Keratinocyte (primary cell): ENCODE data around the gene SMPD3. TPM values are rescaled to one million over a fixed set of nuclear protein-coding genes. Genes with fewer than 3 reads are reported as not detected.

Source experiments
- DNase-seq: peaks from one replicate; pipeline ENCODE4 v3.0.0-alpha.2; 2011; ENCODE audit warnings: low read depth, missing footprints, low spot score
- FAIRE-seq: peaks from 2 replicates; lab custom pipeline; 2011; peaks lifted over from hg19 to GRCh38; lab: Jason Lieb, UNC
- H2AFZ ChIP-seq: 2 replicates; pipeline ENCODE4 v1.6.0; 2012; ENCODE audit warnings: low read length, control low read depth, inconsistent platforms; ENCODE audit not compliant: control insufficient read depth
- H3K27ac ChIP-seq: 2 replicates; pipeline ENCODE4 v1.5.1; 2011; ENCODE audit warnings: low read length; ENCODE audit not compliant: control insufficient read depth, insufficient read depth
- H3K27me3 ChIP-seq: 3 replicates; pipeline ENCODE4 v1.6.0; 2011; ENCODE audit warnings: low read length; ENCODE audit not compliant: control insufficient read depth, insufficient read depth; ENCODE audit errors: extremely low read depth
- H3K36me3 ChIP-seq, 2 experiments: 2 replicates in 1 of 2; 3 replicates in 1 of 2; pipeline ENCODE4 v1.5.1; 2011; ENCODE audit warnings: low read length in 2 of 2, mild to moderate bottlenecking in 1 of 2; ENCODE audit not compliant: control insufficient read depth in 2 of 2, insufficient read depth in 2 of 2; ENCODE audit errors: extremely low read depth in 1 of 2
- H3K4me1 ChIP-seq: 3 replicates; pipeline ENCODE4 v1.5.1; 2011; ENCODE audit warnings: low read length; ENCODE audit not compliant: control insufficient read depth, insufficient read depth; ENCODE audit errors: extremely low read depth
- H3K4me2 ChIP-seq: 3 replicates; pipeline ENCODE4 v1.6.0; 2011; ENCODE audit warnings: low read depth, low read length; ENCODE audit not compliant: control insufficient read depth, insufficient read depth; ENCODE audit errors: extremely low read depth
- H3K4me3 ChIP-seq, 3 experiments: fragments of 200-600 bp in 1 of 3; sonication (generic) in 1 of 3; 2 replicates in 2 of 3; 3 replicates in 1 of 3; pipeline ENCODE4 v1.5.1; 2011 to 2016; ENCODE audit warnings: low read length in 3 of 3, mild to moderate bottlenecking in 3 of 3, control low read depth in 2 of 3, inconsistent platforms in 1 of 3, low read depth in 1 of 3, mixed read lengths in 1 of 3, mixed run types in 1 of 3, moderate library complexity in 1 of 3; ENCODE audit not compliant: control insufficient read depth in 2 of 3, insufficient read depth in 2 of 3; ENCODE audit errors: extremely low read depth in 1 of 3
- H3K79me2 ChIP-seq: 2 replicates; pipeline ENCODE4 v1.6.0; 2012; ENCODE audit warnings: low read length; ENCODE audit not compliant: control insufficient read depth, insufficient read depth
- H3K9ac ChIP-seq: 3 replicates; pipeline ENCODE4 v1.6.0; 2011; ENCODE audit warnings: low read length; ENCODE audit not compliant: control insufficient read depth, insufficient read depth; ENCODE audit errors: extremely low read depth
- H3K9me1 ChIP-seq: 3 replicates; pipeline ENCODE4 v1.6.0; 2011; ENCODE audit warnings: low read length; ENCODE audit not compliant: control insufficient read depth, insufficient read depth; ENCODE audit errors: extremely low read depth
- H3K9me3 ChIP-seq: 2 replicates; pipeline ENCODE4 v1.5.1; 2012; ENCODE audit warnings: low read depth, low read length; ENCODE audit not compliant: control insufficient read depth
- H4K20me1 ChIP-seq: 3 replicates; pipeline ENCODE4 v1.6.0; 2011; ENCODE audit warnings: low read length; ENCODE audit not compliant: control insufficient read depth, insufficient read depth; ENCODE audit errors: extremely low read depth
- CTCF ChIP-seq, 3 experiments: IDR thresholded peaks in 1 of 3; conservative IDR thresholded peaks in 1 of 3; optimal IDR thresholded peaks in 1 of 3; 2 replicates in 2 of 3; 3 replicates in 1 of 3; pipeline versions ENCODE3 to v1.5.1; 2011; ENCODE audit warnings: low read length in 3 of 3, mild to moderate bottlenecking in 3 of 3, moderate library complexity in 2 of 3, control low read depth in 1 of 3, inconsistent platforms in 1 of 3; ENCODE audit not compliant: insufficient read depth in 2 of 3; ENCODE audit errors: extremely low read depth in 1 of 3
- EZH2 ChIP-seq: IDR thresholded peaks from one replicate; pipeline ENCODE4 v1.6.1; 2012; ENCODE audit warnings: inconsistent platforms, mild to moderate bottlenecking, low read length, moderate library complexity
- dilution Hi-C: fragments of 300-500 bp; cut with MboI; formaldehyde crosslinking; loops from one replicate; pipeline ENCODE4 v1.7.0; 2020; ENCODE audit warnings: low sequenced_read_pairs; ENCODE audit not compliant: extremely low pct_ligation_motif_present
- polyA plus RNA-seq, 5 experiments: library from polyadenylated mRNA; depleted of rRNA in 3 of 5; stranded (reverse) in 3 of 5; stranded (forward) in 1 of 5; unstranded in 1 of 5; fragments of >200 nt; gene quantifications; 1 replicate in 1 of 5; 2 replicates in 3 of 5; 3 replicates in 1 of 5; pipeline versions ENCODE4 v1.2.1 to v1.2.3, GENCODE V29; 2011 to 2012; ENCODE audit warnings: missing spikeins in 2 of 5, low read depth in 1 of 5, low replicate concordance in 1 of 5

SMPD3 gene
- polyA plus RNA-seq, 1 donor (not counting 4 experiments of a cell fraction or from before 2014, with no cell fraction given) = 0.34 TPM

DNA sequence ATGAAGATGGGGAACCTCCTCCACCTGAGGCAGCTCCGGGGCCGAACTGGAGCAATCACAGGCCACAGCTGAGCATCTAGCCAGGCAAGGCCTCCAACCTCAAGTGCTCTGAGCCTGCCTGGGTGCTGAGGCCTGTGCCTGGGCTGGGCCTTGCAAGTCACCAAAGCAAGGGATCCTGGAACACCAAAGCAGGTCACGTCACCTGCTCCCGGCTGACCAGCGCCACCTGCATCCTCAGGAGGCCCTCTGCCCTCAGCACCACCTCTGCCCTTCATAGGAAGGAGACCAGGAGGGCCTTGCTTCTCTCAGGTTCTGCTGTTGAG lies 68.0 kb downstream of the SMPD3 start:
- FAIRE-seq = no peak
- no peaks in the 10 kb centered on the region for H3K9me3 ChIP-seq

DNA sequence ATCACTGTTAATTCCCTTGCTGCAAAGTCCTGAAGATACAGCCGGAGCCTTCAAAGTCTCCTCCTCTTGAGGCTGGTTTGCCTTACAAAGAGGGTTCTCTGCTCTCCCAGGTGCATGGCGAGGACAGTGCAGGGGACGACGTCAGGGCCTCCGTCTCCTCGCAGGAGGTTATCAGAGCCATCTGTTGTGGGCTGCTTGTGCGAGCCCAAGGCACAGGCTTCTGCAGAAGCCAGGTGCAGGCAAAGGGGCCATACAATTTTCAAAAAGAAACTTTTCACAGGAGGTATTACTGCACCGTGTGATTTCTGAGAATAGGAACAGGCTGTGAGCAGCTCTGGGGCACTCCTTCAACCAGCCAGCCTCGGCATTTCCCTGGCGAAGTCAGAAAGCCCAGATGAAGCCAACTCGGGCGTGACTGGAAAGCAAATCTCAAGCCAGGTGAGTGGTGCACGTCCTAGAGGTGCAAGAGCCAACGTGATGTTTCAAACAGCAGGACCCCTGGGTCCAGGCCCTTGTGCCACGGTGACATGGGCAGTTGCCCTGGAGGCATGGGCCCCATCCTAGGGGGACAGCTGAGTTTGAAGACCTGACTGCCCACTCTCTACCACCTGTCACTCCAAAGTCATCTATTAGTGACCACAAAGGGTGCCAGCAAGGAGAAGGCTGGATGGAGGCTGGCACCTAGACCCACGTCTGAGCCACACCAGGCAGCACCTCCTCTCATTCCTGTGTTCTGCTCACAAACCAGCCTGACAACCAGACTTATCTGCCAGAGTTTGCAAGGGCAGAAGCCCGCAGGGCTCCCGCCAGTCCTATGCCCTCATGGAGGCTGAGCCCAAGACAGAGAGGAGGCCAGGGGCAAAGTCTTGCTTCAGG lies 68.6 kb downstream of the SMPD3 start:
- no peaks in the 10 kb centered on the region for H3K79me2 ChIP-seq
- DNase-seq (no peak), FAIRE-seq (no peak)
- no peak overlapping the region for H2AFZ ChIP-seq
- H3K9ac ChIP-seq = no peak overlapping the region
- H3K4me1 ChIP-seq = no peaks in the 10 kb centered on the region
- TF ChIP-seq CTCF (optimal IDR thresholded peaks at IDR 0.05 in 1 of 3, IDR thresholded peaks at IDR 0.05 in 1 of 3, conservative IDR thresholded peaks at IDR 0.05 in 1 of 3; ENCODE audit: extremely low read depth in 1 of 3, insufficient read depth in 2 of 3, low read length in 3 of 3) (no peak), EZH2 (no peak)
- H3K27me3 ChIP-seq = peaks cover 17% of the 10 kb centered on the region
- no peak overlapping the region for H3K4me2 ChIP-seq
- H3K36me3 ChIP-seq = no peaks in the 10 kb centered on the region
- H3K4me3 ChIP-seq = no peak overlapping the region
- dilution Hi-C loops = no loop called here
- H3K9me1 ChIP-seq = no peaks in the 10 kb centered on the region
- H3K27ac ChIP-seq = no peak overlapping the region
- no peaks in the 10 kb centered on the region for H4K20me1 ChIP-seq
- no peaks in the 10 kb centered on the region for H3K9me3 ChIP-seq

More for the DNA sequence above, 68.0 kb downstream of the SMPD3 start:
- no peaks in the 10 kb centered on the region for H3K4me1 ChIP-seq
- peaks cover 13% of the 10 kb centered on the region for H3K27me3 ChIP-seq
- H2AFZ ChIP-seq = no peak overlapping the region
- H3K36me3 ChIP-seq = no peaks in the 10 kb centered on the region
- H3K9me1 ChIP-seq = no peaks in the 10 kb centered on the region
- no peaks in the 10 kb centered on the region for H3K79me2 ChIP-seq
- no peak overlapping the region for H3K27ac ChIP-seq
- no peak overlapping the region for H3K4me2 ChIP-seq
- TF ChIP-seq EZH2 (no peak), CTCF (optimal IDR thresholded peaks at IDR 0.05 in 1 of 3, IDR thresholded peaks at IDR 0.05 in 1 of 3, conservative IDR thresholded peaks at IDR 0.05 in 1 of 3; ENCODE audit: extremely low read depth in 1 of 3, insufficient read depth in 2 of 3, low read length in 3 of 3) (no peak)
- H3K9ac ChIP-seq = no peak overlapping the region
- DNase-seq = no peak
- H3K4me3 ChIP-seq = no peak overlapping the region
- dilution Hi-C loops = no loop called here
- no peaks in the 10 kb centered on the region for H4K20me1 ChIP-seq
